ENCODE measurements around the gene C3AR1. TPM values are rescaled to one million over a fixed set of nuclear protein-coding genes. Genes with fewer than 3 reads are reported as not detected.

The C3AR1 gene
- total and polyA plus RNA-seq, 4 donors = 1.5 to 8.8 (median 5.0) TPM

GRCh38 chr12:8099235-8099634 lies 33.1 kb upstream of the C3AR1 start:
- no peak overlapping the region for H3K27ac ChIP-seq (ENCODE audit: low read depth in 1 of 2, low read length in 2 of 2)
- DNase-seq (ENCODE audit: low spot score) = no peak
- 98% methylated on average over 3 of the region's 3 CpGs for WGBS
- no peaks in the 10 kb centered on the region for H3K4me1 ChIP-seq (ENCODE audit: control insufficient read depth in 4 of 4, insufficient read depth in 4 of 4, low read length in 3 of 4)
- H3K9ac ChIP-seq (ENCODE audit: low read depth in 1 of 2, low read length in 2 of 2) = no peak overlapping the region
- H3K9me3 ChIP-seq (ENCODE audit: control insufficient read depth in 4 of 4, low read length in 3 of 4) = no peaks in the 10 kb centered on the region
- H3K4me3 ChIP-seq (ENCODE audit: low read depth in 1 of 3, low read length in 3 of 3) = no peak overlapping the region
- H3K27me3 ChIP-seq (ENCODE audit: control insufficient read depth in 4 of 4, insufficient read depth in 4 of 4, low read length in 3 of 4) = no peaks in the 10 kb centered on the region
- peaks cover 9 to 34% (median 23%) of the 10 kb centered on the region in 4 donors for H3K36me3 ChIP-seq (ENCODE audit: control insufficient read depth in 4 of 4, insufficient read depth in 3 of 4, low read depth in 1 of 4, low read length in 3 of 4)
- TF ChIP-seq SP1 (IDR thresholded peaks at IDR 0.05) (no peak), HNF4G (IDR thresholded peaks at IDR 0.05) (no peak), RXRA (IDR thresholded peaks at IDR 0.05) (no peak), YY1 (IDR thresholded peaks at IDR 0.05) (no peak), MAX (IDR thresholded peaks at IDR 0.05) (no peak), FOXA2 (IDR thresholded peaks at IDR 0.05) (no peak), RAD21 (IDR thresholded peaks at IDR 0.05) (no peak), HNF4A (conservative IDR thresholded peaks at IDR 0.05) (no peak), JUND (IDR thresholded peaks at IDR 0.05) (no peak), CTCF (IDR thresholded peaks at IDR 0.05; ENCODE audit: low read depth, low read length, missing input control) (no peak), EGR1 (IDR thresholded peaks at IDR 0.05; ENCODE audit: low read depth in 2 of 2) (no peak), GABPA (IDR thresholded peaks at IDR 0.05 in 1 of 2, conservative IDR thresholded peaks at IDR 0.05 in 1 of 2) (no peak), NR2F2 (IDR thresholded peaks at IDR 0.05) (no peak), REST (IDR thresholded peaks at IDR 0.05) (no peak), ZBTB33 (IDR thresholded peaks at IDR 0.05) (no peak), FOXA1 (IDR thresholded peaks at IDR 0.05) (no peak), TAF1 (conservative IDR thresholded peaks at IDR 0.05) (no peak)

Data from liver (tissue), 9 donors.